Limb (tissue), 2 donors: ENCODE measurements around the gene PRMT1.
"Not testable (repeated sequence)": the region's sequence is repeated elsewhere in the genome, so short reads cannot be mapped to it uniquely, and the experiment has no call there.

Source experiments
- DNase-seq, 2 donors: peaks; one replicate each; pipeline ENCODE4 v3.0.0-alpha.2; 2016; ENCODE audit errors: extremely low spot score in 2 of 2

Gene PRMT1

DNA sequence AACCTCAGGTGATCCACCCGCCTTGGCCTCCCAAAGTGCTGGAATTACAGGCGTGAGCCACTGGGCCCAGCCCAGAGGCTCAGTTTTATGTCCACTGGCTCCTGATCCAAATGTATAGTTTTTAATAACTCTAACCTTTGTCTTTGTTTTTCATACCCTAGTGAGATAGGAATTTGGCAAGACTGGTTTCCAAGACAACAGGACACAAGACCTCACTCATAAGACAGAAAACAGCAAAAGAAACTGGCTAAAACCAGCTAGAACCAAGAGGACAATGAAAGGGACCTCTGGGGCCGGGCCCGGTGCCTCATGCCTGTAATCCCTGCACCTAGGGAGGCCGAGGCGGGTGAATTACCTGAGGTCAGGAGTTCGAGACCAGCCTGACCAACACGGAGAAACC, 41.4 kb downstream of the PRMT1 start:
- no peak for DNase-seq

DNA sequence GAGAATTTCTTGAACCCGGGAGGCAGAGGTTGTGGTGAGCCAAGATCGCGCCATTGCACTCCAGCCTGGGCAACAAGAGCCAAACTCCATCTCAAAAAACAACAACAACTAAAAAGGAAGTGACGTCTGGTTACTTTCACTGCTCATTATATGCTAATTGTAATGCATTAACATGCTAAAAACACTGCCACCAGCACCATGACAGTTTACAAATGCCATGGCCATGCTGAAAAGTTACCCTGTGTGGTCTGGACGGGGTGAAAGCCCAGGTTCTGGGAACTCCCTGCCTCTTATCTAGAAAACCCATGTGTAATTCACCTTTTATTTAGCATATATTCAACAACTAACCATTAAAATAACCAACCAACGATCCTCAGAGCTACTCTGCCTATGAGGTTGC, 41.9 kb downstream of the PRMT1 start:
- DNase-seq: no peak

DNA sequence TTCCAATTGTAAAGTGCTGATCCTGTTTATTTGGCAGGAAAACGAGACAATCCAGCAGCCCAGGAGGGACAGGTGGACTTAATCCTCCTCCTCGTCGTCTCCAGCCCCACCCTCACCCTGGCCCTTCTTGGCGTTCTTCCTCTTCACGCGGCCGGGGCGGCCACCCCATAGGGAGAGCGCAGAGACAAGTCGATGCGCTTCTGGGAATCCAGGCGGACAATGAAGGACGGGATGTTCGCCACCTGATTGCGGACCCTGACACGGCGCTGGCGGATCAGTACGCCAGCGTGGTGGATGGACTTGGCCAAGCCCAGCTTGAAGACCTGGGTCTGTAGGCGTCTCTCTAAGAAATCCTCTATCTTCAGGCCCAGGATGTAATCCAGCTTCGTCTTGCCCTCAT, 42.3 kb downstream of the PRMT1 start:
- DNase-seq: not testable (repeated sequence)

GRCh38 chr19:49727217-49728030, 50.4 kb downstream of the PRMT1 start:
- peak in 1 of 2 donors; percentile 9 for DNase-seq

- DNase-seq: no peak
Observed at GRCh38 chr19:49730166-49730565, 53.1 kb downstream of the PRMT1 start.
